Peyer's patch (tissue), 4 donors: ENCODE results near the gene SYK.

Experiments used
- CTCF ChIP-seq, 6 experiments: fragments of 450-650 bp in 4 of 6; fragments of 200-600 bp in 2 of 6; sonication (generic) in 1 of 6; IDR thresholded peaks; one replicate each; pipeline ENCODE4 v1.5.1; 2017 to 2019; ENCODE audit warnings: antibody characterized with exemption in 6 of 6, mild to moderate bottlenecking in 3 of 6, moderate library complexity in 1 of 6
- POLR2A ChIP-seq, 2 donors: fragments of 450-650 bp; IDR thresholded peaks; one replicate each; pipeline ENCODE4 v1.5.1; 2017; ENCODE audit warnings: antibody characterized with exemption in 2 of 2, mild to moderate bottlenecking in 2 of 2, moderate library complexity in 2 of 2

DNA sequence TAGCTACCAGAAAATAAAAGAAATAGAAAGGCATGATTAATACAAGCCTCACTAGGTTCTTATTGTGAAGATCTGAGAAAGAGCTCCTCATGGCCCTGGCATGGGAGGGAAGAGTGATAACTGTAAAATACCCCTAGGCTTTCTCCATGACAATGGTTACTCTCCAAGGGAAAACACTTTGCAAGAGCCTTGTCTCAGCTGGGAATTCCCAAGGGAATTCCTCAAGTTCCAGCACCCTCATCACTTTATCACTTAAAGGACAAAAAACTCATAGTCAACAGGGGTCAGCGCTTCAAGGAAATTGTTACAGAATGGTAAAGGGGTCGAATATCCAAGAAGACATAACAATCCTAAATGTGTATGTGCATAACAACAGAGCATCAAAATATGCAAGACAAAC, 21.2 kb downstream of the SYK start:
- TF ChIP-seq CTCF (IDR thresholded peaks at IDR 0.05) = no peak
- TF ChIP-seq POLR2A (IDR thresholded peaks at IDR 0.05) = no peak
